Measurements from ENCODE around the gene PLA2G4A.

GRCh38 chr1:186904361-186904760 is 75.6 kb downstream of the PLA2G4A start:
- TF ChIP-seq EZH2 (IDR thresholded peaks at IDR 0.05; ENCODE audit: insufficient read depth, poor library complexity, severe bottlenecking), result no peak
- TF ChIP-seq EZH2phosphoT487 (IDR thresholded peaks at IDR 0.05; ENCODE audit: insufficient read depth, low read depth), result no peak
